Liver (tissue), 9 donors: ENCODE data around the gene L3MBTL1. TPM values are rescaled to one million over a fixed set of nuclear protein-coding genes. Genes with fewer than 3 reads are reported as not detected.

Experiments used
- DNase-seq: peaks from one replicate; pipeline ENCODE4 v3.0.0-alpha.2; 2017; ENCODE audit warnings: low spot score
- H3K27ac ChIP-seq, 2 donors: one replicate each; pipeline ENCODE4 v1.7.0; 2013; ENCODE audit warnings: inconsistent platforms in 2 of 2, low read length in 2 of 2, control low read depth in 1 of 2, low read depth in 1 of 2, mild to moderate bottlenecking in 1 of 2
- H3K27me3 ChIP-seq, 4 donors: one replicate each; pipeline versions ENCODE4 v1.6.1 to v1.7.0; 2013; ENCODE audit warnings: low read length in 3 of 4, inconsistent platforms in 1 of 4, mild to moderate bottlenecking in 1 of 4, moderate library complexity in 1 of 4; ENCODE audit not compliant: control insufficient read depth in 4 of 4, insufficient read depth in 4 of 4
- H3K36me3 ChIP-seq, 4 donors: one replicate each; pipeline versions ENCODE4 v1.6.1 to v1.7.0; 2013; ENCODE audit warnings: low read length in 3 of 4, mild to moderate bottlenecking in 3 of 4, low read depth in 1 of 4, moderate library complexity in 1 of 4; ENCODE audit not compliant: control insufficient read depth in 4 of 4, insufficient read depth in 3 of 4
- H3K4me1 ChIP-seq, 4 donors: one replicate each; pipeline versions ENCODE4 v1.6.1 to v1.7.0; 2013; ENCODE audit warnings: low read length in 3 of 4, mild to moderate bottlenecking in 3 of 4, moderate library complexity in 1 of 4; ENCODE audit not compliant: control insufficient read depth in 4 of 4, insufficient read depth in 4 of 4
- H3K4me3 ChIP-seq, 3 donors: one replicate each; pipeline versions ENCODE4 v1.6.1 to v1.7.0; 2013; ENCODE audit warnings: low read length in 3 of 3, control low read depth in 1 of 3, low read depth in 1 of 3, mild to moderate bottlenecking in 1 of 3
- H3K9ac ChIP-seq, 2 donors: one replicate each; pipeline ENCODE4 v1.7.0; 2013; ENCODE audit warnings: low read length in 2 of 2, mild to moderate bottlenecking in 2 of 2, moderate library complexity in 2 of 2, control low read depth in 1 of 2, low read depth in 1 of 2
- H3K9me3 ChIP-seq, 4 donors: one replicate each; pipeline versions ENCODE4 v1.6.1 to v1.7.0; 2013; ENCODE audit warnings: low read length in 3 of 4; ENCODE audit not compliant: control insufficient read depth in 4 of 4
- EGR1 ChIP-seq, 2 donors: IDR thresholded peaks; 2 replicates each; pipeline ENCODE4 v1.6.1; 2016 to 2018; ENCODE audit warnings: antibody characterized with exemption in 2 of 2, low read depth in 2 of 2
- FOXA1 ChIP-seq: IDR thresholded peaks from 2 replicates; pipeline ENCODE4 v1.6.1; 2016; ENCODE audit warnings: antibody characterized with exemption
- FOXA2 ChIP-seq: IDR thresholded peaks from 2 replicates; pipeline ENCODE4 v1.6.1; 2016; ENCODE audit warnings: antibody characterized with exemption
- GABPA ChIP-seq, 2 donors: IDR thresholded peaks in 1 of 2; conservative IDR thresholded peaks in 1 of 2; 2 replicates each; pipeline ENCODE4 v1.6.1; 2016; ENCODE audit warnings: antibody characterized with exemption in 2 of 2, mild to moderate bottlenecking in 1 of 2, moderate library complexity in 1 of 2
- HNF4A ChIP-seq, 2 donors: conservative IDR thresholded peaks; 2 replicates each; pipeline ENCODE4 v1.6.1; 2016; ENCODE audit warnings: antibody characterized with exemption in 2 of 2, mild to moderate bottlenecking in 2 of 2
- HNF4G ChIP-seq: IDR thresholded peaks from 2 replicates; pipeline ENCODE4 v1.6.1; 2016; ENCODE audit warnings: antibody characterized with exemption
- JUND ChIP-seq, 2 donors: IDR thresholded peaks; 2 replicates each; pipeline ENCODE4 v1.6.1; 2016; ENCODE audit warnings: antibody characterized with exemption in 2 of 2
- NR2F2 ChIP-seq: IDR thresholded peaks from 2 replicates; pipeline ENCODE4 v1.6.1; 2016; ENCODE audit warnings: antibody characterized with exemption
- RAD21 ChIP-seq, 2 donors: IDR thresholded peaks; 2 replicates each; pipeline ENCODE4 v1.6.1; 2016; ENCODE audit warnings: antibody characterized with exemption in 2 of 2, mild to moderate bottlenecking in 2 of 2
- RXRA ChIP-seq, 2 donors: IDR thresholded peaks; 2 replicates each; pipeline ENCODE4 v1.6.1; 2017 to 2018; ENCODE audit warnings: antibody characterized with exemption in 2 of 2, mild to moderate bottlenecking in 1 of 2
- SP1 ChIP-seq: IDR thresholded peaks from 2 replicates; pipeline ENCODE4 v1.6.1; 2018; ENCODE audit warnings: antibody characterized with exemption, mild to moderate bottlenecking
- TAF1 ChIP-seq: conservative IDR thresholded peaks from 2 replicates; pipeline ENCODE4 v1.6.1; 2016; ENCODE audit warnings: antibody characterized with exemption, mild to moderate bottlenecking
- YY1 ChIP-seq: IDR thresholded peaks from 2 replicates; pipeline ENCODE4 v1.6.1; 2016; ENCODE audit warnings: antibody characterized with exemption, mild to moderate bottlenecking
- WGBS: extraction: QIAGEN DNeasy Blood & Tissue Kit; methylation state at CpG from one replicate; pipeline ENCODE4 v1.1.7; 2013; 5-methylcytosine and 5-hydroxymethylcytosine counted together
- polyA plus RNA-seq, 2 donors: library from polyadenylated mRNA; stranded (reverse) in 1 of 2; unstranded in 1 of 2; fragments of 200-250 nt in 1 of 2; fragments of >200 nt in 1 of 2; fragmentation: Nextera tagmentation in 1 of 2; extraction: Ambion mirVana in 1 of 2; gene quantifications; one replicate each; pipeline versions ENCODE4 v1.2.1 to v1.2.3, GENCODE V29; 2013 to 2015
- total RNA-seq, 2 donors: library from RNA; depleted of rRNA; stranded (reverse); fragments of >200 nt; gene quantifications; one replicate each; pipeline ENCODE4 v1.2.3, GENCODE V29; 2014
- TF ChIP-seq, protein P1 (sequence below): IDR thresholded peaks from 2 replicates; pipeline ENCODE4 v1.6.1; 2016; ENCODE audit warnings: antibody characterized with exemption
- TF ChIP-seq, protein P2 (sequence below): fragments of 150-350 bp; IDR thresholded peaks from 2 replicates; pipeline ENCODE4 v1.5.1; 2017; ENCODE audit warnings: improper control_type of control experiment, low read depth, low read length; ENCODE audit not compliant: missing input control
- TF ChIP-seq, protein P3 (sequence below): IDR thresholded peaks from 2 replicates; pipeline ENCODE4 v1.6.1; 2016; ENCODE audit warnings: antibody characterized with exemption, mild to moderate bottlenecking
- TF ChIP-seq, protein P4 (sequence below): IDR thresholded peaks from 2 replicates; pipeline ENCODE4 v1.6.1; 2016; ENCODE audit warnings: antibody characterized with exemption
- TF ChIP-seq, protein P5 (sequence below): IDR thresholded peaks from 2 replicates; pipeline ENCODE4 v1.6.1; 2016; ENCODE audit warnings: antibody characterized with exemption
- donor health status: healthy.
- donor health status: healthy.
- donor health status: healthy.
- donor health status: healthy.
- donor health status: healthy.

The L3MBTL1 gene
- total and polyA plus RNA-seq, 4 donors = 0.45 to 5.6 (median 2.0) TPM

DNA sequence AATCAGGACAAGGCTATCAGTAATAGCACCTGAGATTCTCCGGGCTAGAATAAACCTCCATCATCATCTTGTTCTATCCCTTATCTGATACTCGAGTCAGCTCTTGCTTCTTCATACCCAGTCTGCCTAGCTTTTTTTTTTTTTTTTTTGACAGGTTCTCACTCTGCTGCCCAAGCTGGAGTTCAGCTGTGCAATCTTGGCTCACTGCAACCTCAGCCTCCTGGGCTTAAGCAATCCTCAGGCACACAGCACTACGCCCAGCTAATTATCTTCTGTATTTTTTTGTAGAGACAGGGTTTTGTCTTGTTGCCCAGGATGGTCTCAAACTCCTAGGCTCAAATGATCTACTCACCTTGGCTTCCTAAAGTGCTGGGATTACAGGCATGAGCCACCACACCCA, 30.3 kb upstream of the L3MBTL1 start:
- TF ChIP-seq NR2F2 (no peak), GABPA (IDR thresholded peaks at IDR 0.05 in 1 of 2, conservative IDR thresholded peaks at IDR 0.05 in 1 of 2) (no peak), RAD21 (IDR thresholded peaks at IDR 0.05) (no peak), YY1 (no peak), HNF4G (no peak), SP1 (no peak), FOXA2 (no peak)
- TF ChIP-seq, protein P1, sequence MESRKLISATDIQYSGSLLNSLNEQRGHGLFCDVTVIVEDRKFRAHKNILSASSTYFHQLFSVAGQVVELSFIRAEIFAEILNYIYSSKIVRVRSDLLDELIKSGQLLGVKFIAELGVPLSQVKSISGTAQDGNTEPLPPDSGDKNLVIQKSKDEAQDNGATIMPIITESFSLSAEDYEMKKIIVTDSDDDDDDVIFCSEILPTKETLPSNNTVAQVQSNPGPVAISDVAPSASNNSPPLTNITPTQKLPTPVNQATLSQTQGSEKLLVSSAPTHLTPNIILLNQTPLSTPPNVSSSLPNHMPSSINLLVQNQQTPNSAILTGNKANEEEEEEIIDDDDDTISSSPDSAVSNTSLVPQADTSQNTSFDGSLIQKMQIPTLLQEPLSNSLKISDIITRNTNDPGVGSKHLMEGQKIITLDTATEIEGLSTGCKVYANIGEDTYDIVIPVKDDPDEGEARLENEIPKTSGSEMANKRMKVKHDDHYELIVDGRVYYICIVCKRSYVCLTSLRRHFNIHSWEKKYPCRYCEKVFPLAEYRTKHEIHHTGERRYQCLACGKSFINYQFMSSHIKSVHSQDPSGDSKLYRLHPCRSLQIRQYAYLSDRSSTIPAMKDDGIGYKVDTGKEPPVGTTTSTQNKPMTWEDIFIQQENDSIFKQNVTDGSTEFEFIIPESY = no peak
- TF ChIP-seq, protein P2, sequence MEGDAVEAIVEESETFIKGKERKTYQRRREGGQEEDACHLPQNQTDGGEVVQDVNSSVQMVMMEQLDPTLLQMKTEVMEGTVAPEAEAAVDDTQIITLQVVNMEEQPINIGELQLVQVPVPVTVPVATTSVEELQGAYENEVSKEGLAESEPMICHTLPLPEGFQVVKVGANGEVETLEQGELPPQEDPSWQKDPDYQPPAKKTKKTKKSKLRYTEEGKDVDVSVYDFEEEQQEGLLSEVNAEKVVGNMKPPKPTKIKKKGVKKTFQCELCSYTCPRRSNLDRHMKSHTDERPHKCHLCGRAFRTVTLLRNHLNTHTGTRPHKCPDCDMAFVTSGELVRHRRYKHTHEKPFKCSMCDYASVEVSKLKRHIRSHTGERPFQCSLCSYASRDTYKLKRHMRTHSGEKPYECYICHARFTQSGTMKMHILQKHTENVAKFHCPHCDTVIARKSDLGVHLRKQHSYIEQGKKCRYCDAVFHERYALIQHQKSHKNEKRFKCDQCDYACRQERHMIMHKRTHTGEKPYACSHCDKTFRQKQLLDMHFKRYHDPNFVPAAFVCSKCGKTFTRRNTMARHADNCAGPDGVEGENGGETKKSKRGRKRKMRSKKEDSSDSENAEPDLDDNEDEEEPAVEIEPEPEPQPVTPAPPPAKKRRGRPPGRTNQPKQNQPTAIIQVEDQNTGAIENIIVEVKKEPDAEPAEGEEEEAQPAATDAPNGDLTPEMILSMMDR = no peak
- Histone ChIP-seq H3K36me3 (no peaks in the 10 kb centered on the region), H3K4me1 (peaks cover 0 to 10% (median 5%) of the 10 kb centered on the region in 4 donors), H3K27ac (no peak overlapping the region), H3K27me3 (no peaks in the 10 kb centered on the region), H3K4me3 (no peak overlapping the region), H3K9ac (no peak overlapping the region), H3K9me3 (no peaks in the 10 kb centered on the region)
- WGBS = 49% methylated on average over 3 of the region's 3 CpGs
- DNase-seq = no peak

DNA sequence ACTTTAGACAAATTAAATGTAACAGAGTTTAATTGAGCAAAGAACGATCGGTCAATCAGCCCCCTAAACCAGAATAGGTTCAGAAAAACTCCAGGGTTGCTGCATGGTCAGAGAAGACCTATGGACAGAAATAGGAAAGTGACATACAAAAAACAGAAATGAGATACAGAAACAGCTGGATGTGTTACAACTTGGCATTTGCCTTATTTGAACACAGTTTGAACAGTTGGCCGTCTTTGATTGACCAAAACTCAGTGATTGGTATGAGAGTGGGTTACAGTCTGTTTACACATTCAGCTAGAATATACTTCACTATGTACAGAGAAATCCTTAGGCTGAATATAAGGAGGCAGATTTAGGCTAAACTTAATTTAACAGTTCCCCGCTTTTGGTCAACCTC, 29.9 kb upstream of the L3MBTL1 start:
- Histone ChIP-seq H3K36me3 (no peaks in the 10 kb centered on the region), H3K9ac (no peak overlapping the region), H3K9me3 (no peaks in the 10 kb centered on the region), H3K27ac (no peak overlapping the region), H3K4me1 (peaks cover 0 to 10% (median 5%) of the 10 kb centered on the region in 4 donors), H3K27me3 (no peaks in the 10 kb centered on the region), H3K4me3 (no peak overlapping the region)
- no peak for TF ChIP-seq JUND (IDR thresholded peaks at IDR 0.05)
- TF ChIP-seq HNF4A (conservative IDR thresholded peaks at IDR 0.05) = no peak
- TF ChIP-seq, protein P2 = no peak
- TF ChIP-seq, protein P3, sequence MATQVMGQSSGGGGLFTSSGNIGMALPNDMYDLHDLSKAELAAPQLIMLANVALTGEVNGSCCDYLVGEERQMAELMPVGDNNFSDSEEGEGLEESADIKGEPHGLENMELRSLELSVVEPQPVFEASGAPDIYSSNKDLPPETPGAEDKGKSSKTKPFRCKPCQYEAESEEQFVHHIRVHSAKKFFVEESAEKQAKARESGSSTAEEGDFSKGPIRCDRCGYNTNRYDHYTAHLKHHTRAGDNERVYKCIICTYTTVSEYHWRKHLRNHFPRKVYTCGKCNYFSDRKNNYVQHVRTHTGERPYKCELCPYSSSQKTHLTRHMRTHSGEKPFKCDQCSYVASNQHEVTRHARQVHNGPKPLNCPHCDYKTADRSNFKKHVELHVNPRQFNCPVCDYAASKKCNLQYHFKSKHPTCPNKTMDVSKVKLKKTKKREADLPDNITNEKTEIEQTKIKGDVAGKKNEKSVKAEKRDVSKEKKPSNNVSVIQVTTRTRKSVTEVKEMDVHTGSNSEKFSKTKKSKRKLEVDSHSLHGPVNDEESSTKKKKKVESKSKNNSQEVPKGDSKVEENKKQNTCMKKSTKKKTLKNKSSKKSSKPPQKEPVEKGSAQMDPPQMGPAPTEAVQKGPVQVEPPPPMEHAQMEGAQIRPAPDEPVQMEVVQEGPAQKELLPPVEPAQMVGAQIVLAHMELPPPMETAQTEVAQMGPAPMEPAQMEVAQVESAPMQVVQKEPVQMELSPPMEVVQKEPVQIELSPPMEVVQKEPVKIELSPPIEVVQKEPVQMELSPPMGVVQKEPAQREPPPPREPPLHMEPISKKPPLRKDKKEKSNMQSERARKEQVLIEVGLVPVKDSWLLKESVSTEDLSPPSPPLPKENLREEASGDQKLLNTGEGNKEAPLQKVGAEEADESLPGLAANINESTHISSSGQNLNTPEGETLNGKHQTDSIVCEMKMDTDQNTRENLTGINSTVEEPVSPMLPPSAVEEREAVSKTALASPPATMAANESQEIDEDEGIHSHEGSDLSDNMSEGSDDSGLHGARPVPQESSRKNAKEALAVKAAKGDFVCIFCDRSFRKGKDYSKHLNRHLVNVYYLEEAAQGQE = no peak
- TF ChIP-seq GABPA (IDR thresholded peaks at IDR 0.05 in 1 of 2, conservative IDR thresholded peaks at IDR 0.05 in 1 of 2) = no peak
- no peak for TF ChIP-seq RXRA (IDR thresholded peaks at IDR 0.05)
- no peak for TF ChIP-seq NR2F2
- no peak for TF ChIP-seq RAD21 (IDR thresholded peaks at IDR 0.05)
- TF ChIP-seq FOXA1 = no peak
- TF ChIP-seq, protein P4, sequence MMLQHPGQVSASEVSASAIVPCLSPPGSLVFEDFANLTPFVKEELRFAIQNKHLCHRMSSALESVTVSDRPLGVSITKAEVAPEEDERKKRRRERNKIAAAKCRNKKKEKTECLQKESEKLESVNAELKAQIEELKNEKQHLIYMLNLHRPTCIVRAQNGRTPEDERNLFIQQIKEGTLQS = no peak
- no peak for TF ChIP-seq FOXA2
- TF ChIP-seq, protein P5, sequence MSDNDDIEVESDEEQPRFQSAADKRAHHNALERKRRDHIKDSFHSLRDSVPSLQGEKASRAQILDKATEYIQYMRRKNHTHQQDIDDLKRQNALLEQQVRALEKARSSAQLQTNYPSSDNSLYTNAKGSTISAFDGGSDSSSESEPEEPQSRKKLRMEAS = no peak
- TF ChIP-seq SP1 = no peak
- no peak for TF ChIP-seq TAF1
- no peak for TF ChIP-seq EGR1 (IDR thresholded peaks at IDR 0.05; ENCODE audit: low read depth in 2 of 2)
- TF ChIP-seq YY1 = no peak
- TF ChIP-seq HNF4G = no peak
- TF ChIP-seq, protein P1 = no peak
- no peak for DNase-seq
- WGBS = 77% methylated on average over 4 of the region's 4 CpGs
